Cardiac fibroblast (primary cell): Measurements from ENCODE around the gene PLA2G4E.

Experiments used
- DNase-seq, 2 donors: peaks; one replicate each; pipeline versions ENCODE4 v3.0.0 to v3.0.0-alpha.2; 2010; ENCODE audit warnings: low read depth in 2 of 2
- H3K4me3 ChIP-seq, 2 donors: replicated peaks in 1 of 2; 1 replicate in 1 of 2; 2 replicates in 1 of 2; pipeline ENCODE4 v1.5.1; 2011; ENCODE audit warnings: low read depth in 2 of 2, low read length in 2 of 2, mild to moderate bottlenecking in 2 of 2, moderate library complexity in 1 of 2
- CTCF ChIP-seq: IDR thresholded peaks from one replicate; pipeline ENCODE4 v1.5.1; 2011; ENCODE audit warnings: low read depth, mild to moderate bottlenecking, low read length, inconsistent platforms

The PLA2G4E gene

GRCh38 chr15:41997845-41998244 is 23.0 kb downstream of the PLA2G4E start:
- no peak for TF ChIP-seq CTCF
- no peak overlapping the region for H3K4me3 ChIP-seq
- DNase-seq: no peak

GRCh38 chr15:41996921-41997592 is 23.8 kb downstream of the PLA2G4E start:
- no peak overlapping the region for H3K4me3 ChIP-seq
- no peak for TF ChIP-seq CTCF
- no peak for DNase-seq

- DNase-seq: no peak
- no peak overlapping the region for H3K4me3 ChIP-seq
- no peak for TF ChIP-seq CTCF
Observed at GRCh38 chr15:41996376-41996775, 24.5 kb downstream of the PLA2G4E start.

- no peak for DNase-seq
- no peak overlapping the region for H3K4me3 ChIP-seq
- TF ChIP-seq CTCF: no peak
Observed at GRCh38 chr15:41995476-41995855, 25.4 kb downstream of the PLA2G4E start.

- no peak overlapping the region for H3K4me3 ChIP-seq
- no peak for TF ChIP-seq CTCF
- no peak for DNase-seq
Observed at GRCh38 chr15:41994772-41995475, 25.9 kb downstream of the PLA2G4E start.

DNA sequence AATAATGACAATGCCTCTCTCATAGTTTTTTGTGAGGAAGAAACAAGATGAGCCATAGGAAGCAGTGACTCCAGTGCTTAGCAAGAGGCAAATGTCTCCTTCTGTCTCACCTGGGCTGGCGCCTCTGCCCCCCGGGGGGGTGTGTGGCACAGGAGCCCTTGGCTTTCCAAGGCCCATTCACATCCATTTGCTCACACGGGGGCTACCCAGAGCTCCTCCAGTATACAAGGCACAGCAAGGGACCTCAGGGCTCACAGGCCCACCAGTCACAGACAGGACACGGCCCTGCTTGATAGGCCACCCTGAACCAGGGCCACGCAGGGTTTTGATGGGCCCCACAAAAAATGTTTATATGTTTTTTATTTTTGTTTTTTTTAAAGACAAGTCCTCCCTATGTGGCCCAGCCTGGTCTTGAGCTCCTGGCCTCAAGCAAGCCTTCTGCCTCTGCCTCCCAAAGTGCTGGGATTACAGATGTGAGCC is 26.6 kb downstream of the PLA2G4E start:
- DNase-seq: no peak
- no peak overlapping the region for H3K4me3 ChIP-seq
- no peak for TF ChIP-seq CTCF
